SU-DHL-6 (cell line): ENCODE data around the gene TNP2.

Experiments
- EZH2phosphoT487 ChIP-seq: fragments of 200-600 bp; sonication (generic), shearing (Covaris generic); conservative IDR thresholded peaks from 2 replicates; pipeline ENCODE4 v1.6.1; 2018; ENCODE audit warnings: mild to moderate bottlenecking, antibody characterized with exemption, low read length, moderate library complexity, mixed read lengths
- TF ChIP-seq, protein P1 (sequence below): fragments of 200-600 bp; sonication (generic); IDR thresholded peaks from one replicate; pipeline ENCODE4 v1.5.1; 2017; ENCODE audit warnings: antibody characterized with exemption, mild to moderate bottlenecking, low read length, moderate library complexity; ENCODE audit not compliant: insufficient read depth, poor library complexity, severe bottlenecking

DNA sequence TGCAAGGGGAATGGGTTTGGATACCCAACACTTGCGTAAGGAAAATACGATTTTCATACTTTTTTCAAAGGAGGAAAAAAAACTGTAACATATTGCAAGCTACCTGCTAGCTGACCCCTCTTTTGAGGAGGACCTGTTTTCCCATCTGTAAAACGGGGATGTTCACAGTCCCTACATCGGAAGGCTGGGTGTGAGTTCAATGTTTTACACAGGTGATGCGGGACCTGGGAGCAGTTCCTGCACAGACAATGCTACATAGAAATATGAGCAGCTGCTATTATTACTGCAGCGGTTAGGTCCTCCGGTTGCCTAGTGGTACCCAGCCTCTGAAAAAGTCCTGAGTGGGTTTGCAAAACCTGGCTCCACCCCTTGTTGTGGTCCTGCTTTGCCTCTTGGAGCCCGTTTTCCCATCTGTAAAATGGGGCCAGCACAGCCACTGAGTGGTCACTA is 16.6 kb downstream of the TNP2 start:
- TF ChIP-seq, protein P1, sequence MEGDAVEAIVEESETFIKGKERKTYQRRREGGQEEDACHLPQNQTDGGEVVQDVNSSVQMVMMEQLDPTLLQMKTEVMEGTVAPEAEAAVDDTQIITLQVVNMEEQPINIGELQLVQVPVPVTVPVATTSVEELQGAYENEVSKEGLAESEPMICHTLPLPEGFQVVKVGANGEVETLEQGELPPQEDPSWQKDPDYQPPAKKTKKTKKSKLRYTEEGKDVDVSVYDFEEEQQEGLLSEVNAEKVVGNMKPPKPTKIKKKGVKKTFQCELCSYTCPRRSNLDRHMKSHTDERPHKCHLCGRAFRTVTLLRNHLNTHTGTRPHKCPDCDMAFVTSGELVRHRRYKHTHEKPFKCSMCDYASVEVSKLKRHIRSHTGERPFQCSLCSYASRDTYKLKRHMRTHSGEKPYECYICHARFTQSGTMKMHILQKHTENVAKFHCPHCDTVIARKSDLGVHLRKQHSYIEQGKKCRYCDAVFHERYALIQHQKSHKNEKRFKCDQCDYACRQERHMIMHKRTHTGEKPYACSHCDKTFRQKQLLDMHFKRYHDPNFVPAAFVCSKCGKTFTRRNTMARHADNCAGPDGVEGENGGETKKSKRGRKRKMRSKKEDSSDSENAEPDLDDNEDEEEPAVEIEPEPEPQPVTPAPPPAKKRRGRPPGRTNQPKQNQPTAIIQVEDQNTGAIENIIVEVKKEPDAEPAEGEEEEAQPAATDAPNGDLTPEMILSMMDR = no peak
- no peak for TF ChIP-seq EZH2phosphoT487
